HG03108 (cell line): ENCODE data around the gene VWA3B.
"Not testable (repeated sequence)": the region's sequence is repeated elsewhere in the genome, so short reads cannot be mapped to it uniquely, and the experiment has no call there.

Experiments used
- ATAC-seq: cut with Tn5 transposase; IDR thresholded peaks from one replicate; pipeline ENCODE4 v1.9.1; 2021; ENCODE audit warnings: moderate library complexity; ENCODE audit not compliant: unreplicated experiment

VWA3B gene

GRCh38 chr2:98084869-98085238, 2.1 kb upstream of the VWA3B start:
- ATAC-seq, result no peak

GRCh38 chr2:98085649-98086048, 1.3 kb upstream of the VWA3B start:
- ATAC-seq, result no peak

- ATAC-seq, result no peak
Measured at GRCh38 chr2:98087447-98088020, 567 bp downstream of the VWA3B start.

GRCh38 chr2:98088261-98088660, 1.3 kb downstream of the VWA3B start:
- no peak for ATAC-seq

GRCh38 chr2:98089941-98090340, 3.0 kb downstream of the VWA3B start:
- ATAC-seq, result no peak

GRCh38 chr2:98090951-98091350, 4.0 kb downstream of the VWA3B start:
- ATAC-seq, result no peak

GRCh38 chr2:98091738-98092137, 4.8 kb downstream of the VWA3B start:
- no peak for ATAC-seq

- no peak for ATAC-seq
Measured at GRCh38 chr2:98093146-98093545, 6.2 kb downstream of the VWA3B start.

- ATAC-seq, result no peak
Measured at GRCh38 chr2:98093611-98094010, 6.6 kb downstream of the VWA3B start.

- no peak for ATAC-seq
Measured at GRCh38 chr2:98099939-98100743, 13.2 kb downstream of the VWA3B start.

- not testable (repeated sequence) for ATAC-seq
Measured at GRCh38 chr2:98102315-98102714, 15.3 kb downstream of the VWA3B start.

GRCh38 chr2:98102878-98103277, 15.9 kb downstream of the VWA3B start:
- ATAC-seq, result no peak

GRCh38 chr2:98108110-98108509, 21.1 kb downstream of the VWA3B start:
- no peak for ATAC-seq

GRCh38 chr2:98110741-98111140, 23.8 kb downstream of the VWA3B start:
- no peak for ATAC-seq

GRCh38 chr2:98114643-98115330, 27.8 kb downstream of the VWA3B start:
- ATAC-seq, result no peak

GRCh38 chr2:98118161-98118560, 31.2 kb downstream of the VWA3B start:
- ATAC-seq, result no peak

GRCh38 chr2:98118852-98119251, 31.9 kb downstream of the VWA3B start:
- ATAC-seq, result no peak

- ATAC-seq, result no peak
Measured at GRCh38 chr2:98121149-98121548, 34.2 kb downstream of the VWA3B start.

- no peak for ATAC-seq
Measured at GRCh38 chr2:98122524-98122923, 35.6 kb downstream of the VWA3B start.

- ATAC-seq, result no peak
Measured at GRCh38 chr2:98123286-98123685, 36.3 kb downstream of the VWA3B start.

GRCh38 chr2:98126061-98126460, 39.1 kb downstream of the VWA3B start:
- ATAC-seq, result no peak
